ENCODE results near the gene APOBEC3H.
"Not testable (repeated sequence)": the region's sequence is repeated elsewhere in the genome, so short reads cannot be mapped to it uniquely, and the experiment has no call there.

- TF ChIP-seq CTCF (optimal IDR thresholded peaks at IDR 0.05 in 1 of 3, IDR thresholded peaks at IDR 0.05 in 1 of 3, conservative IDR thresholded peaks at IDR 0.05 in 1 of 3; ENCODE audit: extremely low read depth in 1 of 3, insufficient read depth in 2 of 3, low read length in 3 of 3); EZH2 (IDR thresholded peaks at IDR 0.05; ENCODE audit: low read length): not testable (repeated sequence)
These were observed 35.8 kb upstream of the APOBEC3H start for GRCh38 chr22:39061290-39061689.
